ENCODE data around the gene PCDHGA9.

PCDHGA9 gene

DNA sequence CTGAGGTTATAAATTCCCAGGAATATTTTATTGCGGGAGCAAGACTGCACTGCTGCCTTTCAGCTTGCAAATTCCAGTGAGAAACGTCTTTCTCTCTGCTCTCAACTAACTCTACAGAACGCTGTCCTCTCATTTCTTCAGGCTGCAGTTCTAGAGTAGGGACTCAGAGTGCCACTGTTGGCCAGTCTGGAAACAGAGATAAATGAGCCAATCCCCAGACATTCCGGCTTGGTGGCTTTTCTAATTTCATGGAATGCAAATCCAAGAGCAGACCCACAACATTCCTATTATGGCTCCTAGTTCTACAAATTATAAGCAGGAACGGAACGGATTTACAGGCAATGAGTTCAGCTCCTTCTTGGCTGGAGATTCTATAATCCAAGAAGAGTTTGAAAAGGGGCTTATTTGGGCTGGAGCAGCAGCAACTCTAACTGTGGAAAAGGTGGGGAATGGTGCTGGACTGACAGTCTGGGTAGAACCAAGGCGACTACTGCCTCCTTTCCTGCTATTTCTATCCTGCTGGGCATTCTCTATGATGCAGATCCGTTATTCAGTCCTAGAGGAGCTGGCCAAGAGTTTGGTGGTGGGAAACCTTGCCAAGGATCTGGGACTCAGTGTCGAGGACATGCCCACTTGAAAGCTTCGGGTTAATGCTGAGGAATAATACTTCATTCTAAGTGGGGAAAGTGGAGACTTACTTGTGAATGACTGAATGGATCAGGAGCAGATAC, 37.0 kb downstream of the PCDHGA9 start:
- no peak for DNase-seq (ENCODE audit: extremely low spot score)
- CTCF ChIA-PET: interaction anchor here (1.4 kb wide), 1 partner anchor 118 kb away, joined by 3 read pairs; no protein-coding TSS in a partner anchor
- no peak for TF ChIP-seq CTCF (IDR thresholded peaks at IDR 0.05; ENCODE audit: control extremely low read depth, extremely low read depth, low read depth, missing control alignments)
- POLR2A ChIA-PET: no interaction called here

DNA sequence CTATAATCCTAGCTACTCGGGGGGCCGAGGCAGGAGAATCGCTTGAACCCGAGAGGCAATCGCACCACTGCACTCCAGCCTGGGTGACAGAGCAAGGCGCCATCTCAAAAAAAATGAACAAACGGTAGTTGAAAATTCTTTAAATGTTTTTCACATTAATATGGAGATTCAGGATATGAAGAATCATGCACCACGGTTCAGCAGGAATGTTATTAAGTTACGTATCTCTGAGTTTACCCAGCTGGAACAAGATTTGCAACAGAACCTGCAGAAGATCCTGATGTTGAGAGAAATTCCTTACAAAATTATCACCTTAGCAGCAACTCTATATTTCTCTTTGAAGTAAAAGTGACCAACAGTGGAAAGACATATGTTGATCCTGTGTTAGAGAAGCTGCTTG, 37.8 kb downstream of the PCDHGA9 start:
- CTCF ChIA-PET: no interaction called here
- POLR2A ChIA-PET: no interaction called here
- TF ChIP-seq CTCF (IDR thresholded peaks at IDR 0.05; ENCODE audit: control extremely low read depth, extremely low read depth, low read depth, missing control alignments): no peak
- DNase-seq (ENCODE audit: extremely low spot score): no peak

DNA sequence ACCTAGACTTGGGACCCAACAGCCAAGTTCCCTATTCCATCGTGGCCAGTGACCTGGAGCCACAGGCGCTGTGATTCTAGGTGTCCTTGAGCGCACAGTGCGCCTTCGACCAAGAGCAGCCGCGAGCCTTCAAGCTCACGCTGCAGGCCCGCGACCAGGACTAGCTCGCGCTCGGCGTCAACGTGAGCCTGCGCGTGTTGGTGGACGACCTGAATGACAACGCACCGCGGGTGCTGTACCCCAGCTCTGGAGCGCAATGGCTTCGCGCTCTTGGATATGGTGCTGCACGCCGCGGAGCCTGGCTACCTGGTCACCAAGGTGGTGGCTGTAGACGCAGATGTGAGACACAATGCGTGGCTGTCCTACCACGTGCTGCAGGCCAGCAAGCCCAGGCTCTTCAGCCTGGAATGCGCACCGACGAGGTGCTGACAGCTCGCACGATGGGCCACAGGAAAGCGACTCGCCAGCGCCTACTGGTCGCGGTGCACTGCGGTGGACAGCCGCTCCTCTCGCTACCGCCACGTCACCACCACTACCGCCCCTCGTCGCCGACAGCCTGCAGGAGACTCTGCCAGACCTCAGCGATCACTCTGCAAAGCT, 39.1 kb downstream of the PCDHGA9 start:
- ChIA-PET CTCF (interaction anchor here (0.9 to 1.4 kb wide), 2 partner anchors 21 to 122 kb away, joined by 3 to 5 read pairs; partner anchors contain the start of gene PCDHGA11), POLR2A (no interaction called here)
- no peak for DNase-seq (ENCODE audit: extremely low spot score)
- TF ChIP-seq CTCF (IDR thresholded peaks at IDR 0.05; ENCODE audit: control extremely low read depth, extremely low read depth, low read depth, missing control alignments): no peak

Data from GM10248 (cell line).